Measurements from ENCODE around the gene GRID2.

The GRID2 gene

DNA sequence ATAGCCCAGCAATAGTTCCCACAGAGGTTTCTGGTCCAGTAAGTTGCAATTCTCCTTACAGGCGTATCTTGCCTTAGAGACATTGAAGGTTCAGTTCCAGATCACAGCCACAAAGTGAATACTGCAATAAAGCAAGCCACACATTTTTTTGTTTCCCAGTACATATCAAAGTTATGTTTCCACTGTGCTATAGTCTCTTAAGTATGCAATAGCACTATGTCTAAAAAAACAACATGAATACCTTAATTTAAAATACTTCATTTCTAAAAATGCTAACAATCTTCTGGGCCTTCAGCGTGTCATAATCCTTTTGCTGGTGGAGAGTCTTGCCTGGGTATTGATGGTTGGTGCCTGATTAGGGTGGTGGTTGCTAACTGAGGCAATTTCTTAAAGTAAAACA is 659.1 kb downstream of the GRID2 start:
- TF ChIP-seq RARB (CRISPR knock-in tag; IDR thresholded peaks at IDR 0.05): no peak
- TF ChIP-seq TCF4 (CRISPR knock-in tag; IDR thresholded peaks at IDR 0.05; ENCODE audit: borderline replicate concordance): no peak
- TF ChIP-seq ISL1 (CRISPR knock-in tag; IDR thresholded peaks at IDR 0.05): no peak
- TF ChIP-seq, protein P1, sequence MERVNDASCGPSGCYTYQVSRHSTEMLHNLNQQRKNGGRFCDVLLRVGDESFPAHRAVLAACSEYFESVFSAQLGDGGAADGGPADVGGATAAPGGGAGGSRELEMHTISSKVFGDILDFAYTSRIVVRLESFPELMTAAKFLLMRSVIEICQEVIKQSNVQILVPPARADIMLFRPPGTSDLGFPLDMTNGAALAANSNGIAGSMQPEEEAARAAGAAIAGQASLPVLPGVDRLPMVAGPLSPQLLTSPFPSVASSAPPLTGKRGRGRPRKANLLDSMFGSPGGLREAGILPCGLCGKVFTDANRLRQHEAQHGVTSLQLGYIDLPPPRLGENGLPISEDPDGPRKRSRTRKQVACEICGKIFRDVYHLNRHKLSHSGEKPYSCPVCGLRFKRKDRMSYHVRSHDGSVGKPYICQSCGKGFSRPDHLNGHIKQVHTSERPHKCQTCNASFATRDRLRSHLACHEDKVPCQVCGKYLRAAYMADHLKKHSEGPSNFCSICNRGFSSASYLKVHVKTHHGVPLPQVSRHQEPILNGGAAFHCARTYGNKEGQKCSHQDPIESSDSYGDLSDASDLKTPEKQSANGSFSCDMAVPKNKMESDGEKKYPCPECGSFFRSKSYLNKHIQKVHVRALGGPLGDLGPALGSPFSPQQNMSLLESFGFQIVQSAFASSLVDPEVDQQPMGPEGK (CRISPR knock-in tag; IDR thresholded peaks at IDR 0.05; ENCODE audit: borderline replicate concordance): no peak
- TF ChIP-seq, protein P2, sequence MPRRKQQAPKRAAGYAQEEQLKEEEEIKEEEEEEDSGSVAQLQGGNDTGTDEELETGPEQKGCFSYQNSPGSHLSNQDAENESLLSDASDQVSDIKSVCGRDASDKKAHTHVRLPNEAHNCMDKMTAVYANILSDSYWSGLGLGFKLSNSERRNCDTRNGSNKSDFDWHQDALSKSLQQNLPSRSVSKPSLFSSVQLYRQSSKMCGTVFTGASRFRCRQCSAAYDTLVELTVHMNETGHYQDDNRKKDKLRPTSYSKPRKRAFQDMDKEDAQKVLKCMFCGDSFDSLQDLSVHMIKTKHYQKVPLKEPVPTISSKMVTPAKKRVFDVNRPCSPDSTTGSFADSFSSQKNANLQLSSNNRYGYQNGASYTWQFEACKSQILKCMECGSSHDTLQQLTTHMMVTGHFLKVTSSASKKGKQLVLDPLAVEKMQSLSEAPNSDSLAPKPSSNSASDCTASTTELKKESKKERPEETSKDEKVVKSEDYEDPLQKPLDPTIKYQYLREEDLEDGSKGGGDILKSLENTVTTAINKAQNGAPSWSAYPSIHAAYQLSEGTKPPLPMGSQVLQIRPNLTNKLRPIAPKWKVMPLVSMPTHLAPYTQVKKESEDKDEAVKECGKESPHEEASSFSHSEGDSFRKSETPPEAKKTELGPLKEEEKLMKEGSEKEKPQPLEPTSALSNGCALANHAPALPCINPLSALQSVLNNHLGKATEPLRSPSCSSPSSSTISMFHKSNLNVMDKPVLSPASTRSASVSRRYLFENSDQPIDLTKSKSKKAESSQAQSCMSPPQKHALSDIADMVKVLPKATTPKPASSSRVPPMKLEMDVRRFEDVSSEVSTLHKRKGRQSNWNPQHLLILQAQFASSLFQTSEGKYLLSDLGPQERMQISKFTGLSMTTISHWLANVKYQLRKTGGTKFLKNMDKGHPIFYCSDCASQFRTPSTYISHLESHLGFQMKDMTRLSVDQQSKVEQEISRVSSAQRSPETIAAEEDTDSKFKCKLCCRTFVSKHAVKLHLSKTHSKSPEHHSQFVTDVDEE (CRISPR knock-in tag; IDR thresholded peaks at IDR 0.05): no peak
- TF ChIP-seq PPARA (CRISPR knock-in tag; IDR thresholded peaks at IDR 0.05; ENCODE audit: borderline replicate concordance): no peak
- TF ChIP-seq ZNF565 (CRISPR knock-in tag; conservative IDR thresholded peaks at IDR 0.05; ENCODE audit: low read depth): no peak
- TF ChIP-seq, protein P3, sequence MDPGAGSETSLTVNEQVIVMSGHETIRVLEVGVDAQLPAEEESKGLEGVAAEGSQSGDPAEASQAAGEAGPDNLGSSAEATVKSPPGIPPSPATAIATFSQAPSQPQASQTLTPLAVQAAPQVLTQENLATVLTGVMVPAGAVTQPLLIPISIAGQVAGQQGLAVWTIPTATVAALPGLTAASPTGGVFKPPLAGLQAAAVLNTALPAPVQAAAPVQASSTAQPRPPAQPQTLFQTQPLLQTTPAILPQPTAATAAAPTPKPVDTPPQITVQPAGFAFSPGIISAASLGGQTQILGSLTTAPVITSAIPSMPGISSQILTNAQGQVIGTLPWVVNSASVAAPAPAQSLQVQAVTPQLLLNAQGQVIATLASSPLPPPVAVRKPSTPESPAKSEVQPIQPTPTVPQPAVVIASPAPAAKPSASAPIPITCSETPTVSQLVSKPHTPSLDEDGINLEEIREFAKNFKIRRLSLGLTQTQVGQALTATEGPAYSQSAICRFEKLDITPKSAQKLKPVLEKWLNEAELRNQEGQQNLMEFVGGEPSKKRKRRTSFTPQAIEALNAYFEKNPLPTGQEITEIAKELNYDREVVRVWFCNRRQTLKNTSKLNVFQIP (CRISPR knock-in tag; IDR thresholded peaks at IDR 0.05; ENCODE audit: borderline replicate concordance, low read depth): no peak
- TF ChIP-seq SNAI2 (CRISPR knock-in tag; IDR thresholded peaks at IDR 0.05): no peak
- no peak for ATAC-seq

DNA sequence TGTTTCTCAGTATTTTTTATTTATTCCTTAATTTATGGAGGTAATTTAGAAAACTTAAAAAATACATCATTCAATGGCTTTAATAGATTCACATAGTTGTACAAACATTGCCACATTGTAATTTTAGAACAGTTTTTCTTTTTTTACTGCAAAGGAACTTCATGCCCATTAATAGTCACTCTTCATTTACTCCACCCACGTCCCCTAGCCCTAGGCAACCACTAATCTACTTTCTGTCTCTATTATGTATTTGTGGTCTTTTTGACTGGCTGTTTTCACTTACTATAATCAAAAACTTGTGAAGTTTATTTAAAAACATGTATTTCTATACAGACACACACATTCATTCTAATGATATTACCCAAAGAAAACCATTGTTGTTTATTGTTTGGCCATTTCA is 664.8 kb downstream of the GRID2 start:
- no peak for ATAC-seq
- TF ChIP-seq CSDC2 (CRISPR knock-in tag; IDR thresholded peaks at IDR 0.05): no peak
- TF ChIP-seq, protein P3 (CRISPR knock-in tag; IDR thresholded peaks at IDR 0.05; ENCODE audit: borderline replicate concordance, low read depth): no peak
- TF ChIP-seq ZFP30 (CRISPR knock-in tag; IDR thresholded peaks at IDR 0.05): no peak
- no peak for TF ChIP-seq BACH2 (CRISPR knock-in tag; IDR thresholded peaks at IDR 0.05; ENCODE audit: borderline replicate concordance)
- no peak for TF ChIP-seq PPARA (CRISPR knock-in tag; IDR thresholded peaks at IDR 0.05; ENCODE audit: borderline replicate concordance)
- no peak for TF ChIP-seq SNAI2 (CRISPR knock-in tag; IDR thresholded peaks at IDR 0.05)
- TF ChIP-seq ZNF70 (CRISPR knock-in tag; IDR thresholded peaks at IDR 0.05): no peak
- no peak for TF ChIP-seq ARNTL (CRISPR knock-in tag; IDR thresholded peaks at IDR 0.05; ENCODE audit: borderline replicate concordance, low read depth)
- TF ChIP-seq ZNF8 (CRISPR knock-in tag; IDR thresholded peaks at IDR 0.05): no peak
- no peak for TF ChIP-seq ZC3H10 (CRISPR knock-in tag; IDR thresholded peaks at IDR 0.05)
- TF ChIP-seq, protein P2 (CRISPR knock-in tag; IDR thresholded peaks at IDR 0.05): no peak
- TF ChIP-seq TOX (CRISPR knock-in tag; IDR thresholded peaks at IDR 0.05; ENCODE audit: borderline replicate concordance): no peak
- no peak for TF ChIP-seq OSR1 (CRISPR knock-in tag; IDR thresholded peaks at IDR 0.05)
- no peak for TF ChIP-seq TCF4 (CRISPR knock-in tag; IDR thresholded peaks at IDR 0.05; ENCODE audit: borderline replicate concordance)
- TF ChIP-seq ZNF565 (CRISPR knock-in tag; conservative IDR thresholded peaks at IDR 0.05; ENCODE audit: low read depth): no peak
- no peak for TF ChIP-seq RARB (CRISPR knock-in tag; IDR thresholded peaks at IDR 0.05)
- TF ChIP-seq, protein P1 (CRISPR knock-in tag; IDR thresholded peaks at IDR 0.05; ENCODE audit: borderline replicate concordance): no peak
- TF ChIP-seq ZFP3 (CRISPR knock-in tag; IDR thresholded peaks at IDR 0.05): no peak

Measured in SK-N-SH treated with all-trans-retinoic acid at 6 μM for 48 hours (cell line).